ENCODE results near the gene IGSF23. TPM values are rescaled to one million over a fixed set of nuclear protein-coding genes. Genes with fewer than 3 reads are reported as not detected.

IGSF23 gene
- total and polyA plus RNA-seq, 2 experiments from 2014 or later: 0.63 TPM; not detected in 1

DNA sequence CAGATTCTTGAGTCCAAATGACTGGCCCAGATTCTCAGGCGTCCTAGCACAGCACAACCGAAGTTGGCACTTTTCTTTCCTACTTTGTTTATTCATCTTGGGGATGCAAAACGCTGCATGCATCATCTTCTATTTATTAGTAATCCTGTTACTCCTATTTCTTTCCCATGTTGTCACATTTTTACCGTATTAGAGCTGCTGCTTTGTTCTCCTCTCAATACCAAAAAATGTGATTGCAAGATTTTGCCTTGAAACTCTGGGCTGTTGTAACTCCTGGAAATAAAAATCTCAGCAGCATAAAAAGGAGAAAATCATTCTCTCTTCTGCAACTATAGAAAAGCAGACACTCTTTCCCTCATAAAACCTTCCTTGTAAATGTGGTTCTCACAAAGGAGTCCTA, 12.9 kb upstream of the IGSF23 start:
- Histone ChIP-seq H3K4me3 (no peak overlapping the region), H3K36me3 (ENCODE audit: low read depth) (no peaks in the 10 kb centered on the region), H3K9me3 (ENCODE audit: low read depth) (no peaks in the 10 kb centered on the region), H3K4me2 (ENCODE audit: unreplicated experiment) (no peak overlapping the region), H4K20me1 (ENCODE audit: insufficient read depth) (no peaks in the 10 kb centered on the region), H3K9me2 (ENCODE audit: insufficient read depth) (no peaks in the 10 kb centered on the region), H3K9ac (peak overlapping the region; percentile 37; the same call in 1 of the 2 replicates), H3K79me2 (ENCODE audit: insufficient read depth) (no peaks in the 10 kb centered on the region), H3K27ac (peak overlapping the region; percentile 61), H3K4me1 (ENCODE audit: insufficient read depth) (peaks cover 22% of the 10 kb centered on the region), H3F3A (ENCODE audit: insufficient read depth) (peaks cover 37% of the 10 kb centered on the region), H2AFZ (no peak overlapping the region), H3K27me3 (replicated peaks; ENCODE audit: insufficient read depth) (no peaks in the 10 kb centered on the region)
- TF ChIP-seq EZH2phosphoT487 (IDR thresholded peaks at IDR 0.05; ENCODE audit: insufficient read depth, low read depth) (no peak), EZH2 (IDR thresholded peaks at IDR 0.05; ENCODE audit: insufficient read depth, poor library complexity, severe bottlenecking) (no peak)
- 55 to 61% methylated on average over 4 of the region's 4 CpGs for WGBS, 2 experiments (ENCODE audit: low coverage in 1 of 2, low lambda C conversion rate in 2 of 2, missing lambda C conversion rate in 2 of 2)
- in situ Hi-C loops (cut with MboI): no loop called here
- DNase-seq: peak; percentile 57

DNA sequence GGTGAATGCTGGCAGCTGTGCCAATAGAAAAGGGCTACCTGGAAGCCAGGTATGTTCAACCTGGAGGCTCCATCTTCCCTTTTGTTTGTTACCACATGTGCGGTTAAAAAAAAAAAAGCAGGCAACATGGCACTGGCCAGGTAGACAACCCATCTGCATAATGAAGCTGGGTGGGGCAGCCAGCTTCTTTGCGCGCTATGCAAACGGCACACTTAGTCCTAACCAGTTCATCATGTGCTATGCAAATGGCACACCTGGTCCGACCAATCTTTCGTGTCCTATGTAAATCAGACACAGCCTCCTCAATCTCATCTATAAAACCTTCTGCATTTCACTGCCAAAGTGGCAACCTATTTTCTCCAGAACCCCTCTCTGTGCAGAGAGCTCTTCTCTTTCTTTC, 11.3 kb upstream of the IGSF23 start:
- Histone ChIP-seq H3K27ac (no peak overlapping the region), H2AFZ (no peak overlapping the region), H4K20me1 (ENCODE audit: insufficient read depth) (no peaks in the 10 kb centered on the region), H3F3A (ENCODE audit: insufficient read depth) (peaks cover 40% of the 10 kb centered on the region), H3K79me2 (ENCODE audit: insufficient read depth) (no peaks in the 10 kb centered on the region), H3K4me3 (no peak overlapping the region), H3K9ac (no peak overlapping the region), H3K36me3 (ENCODE audit: low read depth) (no peaks in the 10 kb centered on the region), H3K9me2 (ENCODE audit: insufficient read depth) (no peaks in the 10 kb centered on the region), H3K4me1 (ENCODE audit: insufficient read depth) (peaks cover 25% of the 10 kb centered on the region), H3K9me3 (ENCODE audit: low read depth) (no peaks in the 10 kb centered on the region), H3K4me2 (ENCODE audit: unreplicated experiment) (no peak overlapping the region), H3K27me3 (replicated peaks; ENCODE audit: insufficient read depth) (no peaks in the 10 kb centered on the region)
- WGBS, 2 experiments (ENCODE audit: low coverage in 1 of 2, low lambda C conversion rate in 2 of 2, missing lambda C conversion rate in 2 of 2): 84 to 92% methylated on average over 6 of the region's 6 CpGs
- TF ChIP-seq EZH2 (IDR thresholded peaks at IDR 0.05; ENCODE audit: insufficient read depth, poor library complexity, severe bottlenecking) (no peak), EZH2phosphoT487 (IDR thresholded peaks at IDR 0.05; ENCODE audit: insufficient read depth, low read depth) (no peak)
- DNase-seq: no peak
- in situ Hi-C loops (cut with MboI): no loop called here

DNA sequence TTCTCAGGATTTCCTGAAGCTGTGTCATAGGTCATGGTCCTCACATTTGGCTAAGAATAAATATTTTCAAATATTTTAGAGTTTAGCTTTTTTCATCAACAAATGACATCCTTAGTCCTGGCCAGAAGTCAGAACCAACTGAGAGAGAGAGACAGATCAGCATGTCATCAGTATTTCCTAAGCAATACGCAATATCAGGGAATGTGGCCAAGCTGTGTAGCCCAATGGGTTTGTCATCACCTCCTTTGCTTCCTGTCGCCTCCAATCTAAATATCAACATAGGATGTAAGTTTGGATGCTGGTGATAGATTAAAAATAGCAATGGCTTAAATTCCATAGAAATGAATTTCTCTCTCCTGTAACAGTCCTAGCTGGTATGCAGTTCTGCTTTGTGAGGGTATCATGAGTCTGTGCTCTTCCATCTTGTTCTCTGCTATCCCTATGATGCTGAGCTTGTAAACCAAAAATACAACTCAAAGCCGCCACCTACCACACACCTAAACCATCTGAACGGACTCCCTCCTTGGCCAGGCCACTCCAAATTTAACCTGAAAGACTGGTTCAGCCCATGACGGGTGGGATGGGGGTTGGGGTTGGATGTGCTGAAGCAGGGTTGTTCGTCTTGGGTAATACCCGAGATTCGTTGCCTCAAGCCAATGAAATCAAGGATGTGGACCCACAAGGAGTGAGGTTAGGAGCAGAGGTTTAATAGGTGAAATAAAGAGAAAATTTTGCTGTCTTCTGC, 10.0 kb upstream of the IGSF23 start:
- peak overlapping the region; percentile 45 for H3K4me2 ChIP-seq (ENCODE audit: unreplicated experiment)
- H3K36me3 ChIP-seq (ENCODE audit: low read depth): no peaks in the 10 kb centered on the region
- no peaks in the 10 kb centered on the region for H3K27me3 ChIP-seq (replicated peaks; ENCODE audit: insufficient read depth)
- TF ChIP-seq EZH2phosphoT487 (IDR thresholded peaks at IDR 0.05; ENCODE audit: insufficient read depth, low read depth) (peak; percentile 82; the same call in 1 of the 2 replicates), EZH2 (IDR thresholded peaks at IDR 0.05; ENCODE audit: insufficient read depth, poor library complexity, severe bottlenecking) (no peak)
- H3F3A ChIP-seq (ENCODE audit: insufficient read depth): peaks cover 52% of the 10 kb centered on the region
- H3K79me2 ChIP-seq (ENCODE audit: insufficient read depth): no peaks in the 10 kb centered on the region
- no peak overlapping the region for H3K4me3 ChIP-seq
- no peaks in the 10 kb centered on the region for H3K9me2 ChIP-seq (ENCODE audit: insufficient read depth)
- no peak overlapping the region for H2AFZ ChIP-seq
- no peak overlapping the region for H3K9ac ChIP-seq
- in situ Hi-C loops (cut with MboI): no loop called here
- no peaks in the 10 kb centered on the region for H4K20me1 ChIP-seq (ENCODE audit: insufficient read depth)
- WGBS, 2 experiments (ENCODE audit: low coverage in 1 of 2, low lambda C conversion rate in 2 of 2, missing lambda C conversion rate in 2 of 2): 54 to 55% methylated on average over 7 to 8 of the region's 8 CpGs
- H3K9me3 ChIP-seq (ENCODE audit: low read depth): no peaks in the 10 kb centered on the region
- peak; percentile 95 for DNase-seq
- peak overlapping the region; percentile 64 for H3K27ac ChIP-seq
- H3K4me1 ChIP-seq (ENCODE audit: insufficient read depth): peaks cover 38% of the 10 kb centered on the region

DNA sequence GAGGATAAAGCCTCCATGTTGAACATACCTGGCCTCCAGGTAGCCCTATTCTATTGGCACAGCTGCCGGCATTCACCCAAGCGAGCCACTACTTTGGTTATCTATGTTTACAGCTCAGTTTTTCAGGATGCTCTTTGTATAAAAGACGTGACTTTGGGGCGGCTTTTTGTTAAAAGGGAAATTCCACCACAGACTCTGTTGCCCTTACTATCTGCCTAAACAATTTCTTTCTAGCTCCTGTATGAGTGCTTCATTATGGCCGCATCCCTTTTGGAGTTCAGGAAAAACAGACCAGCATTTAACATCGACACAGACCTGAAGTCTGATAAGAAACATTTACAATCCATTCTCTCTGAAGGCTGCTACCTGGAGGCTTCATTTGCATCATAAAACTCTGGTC, 9.1 kb upstream of the IGSF23 start:
- no peaks in the 10 kb centered on the region for H3K27me3 ChIP-seq (replicated peaks; ENCODE audit: insufficient read depth)
- peaks cover 42% of the 10 kb centered on the region for H3K4me1 ChIP-seq (ENCODE audit: insufficient read depth)
- no peak overlapping the region for H3K9ac ChIP-seq

More for the DNA sequence above, 9.1 kb upstream of the IGSF23 start:
- TF ChIP-seq EZH2 (IDR thresholded peaks at IDR 0.05; ENCODE audit: insufficient read depth, poor library complexity, severe bottlenecking): no peak
- no peak for TF ChIP-seq EZH2phosphoT487 (IDR thresholded peaks at IDR 0.05; ENCODE audit: insufficient read depth, low read depth)
- Histone ChIP-seq H2AFZ (no peak overlapping the region), H3K4me3 (no peak overlapping the region), H3F3A (ENCODE audit: insufficient read depth) (peaks cover 52% of the 10 kb centered on the region), H3K9me3 (ENCODE audit: low read depth) (no peaks in the 10 kb centered on the region), H4K20me1 (ENCODE audit: insufficient read depth) (no peaks in the 10 kb centered on the region), H3K9me2 (ENCODE audit: insufficient read depth) (no peaks in the 10 kb centered on the region), H3K79me2 (ENCODE audit: insufficient read depth) (no peaks in the 10 kb centered on the region), H3K4me2 (ENCODE audit: unreplicated experiment) (no peak overlapping the region), H3K36me3 (ENCODE audit: low read depth) (no peaks in the 10 kb centered on the region), H3K27ac (no peak overlapping the region)
- in situ Hi-C loops (cut with MboI): no loop called here
- WGBS, 2 experiments (ENCODE audit: low coverage in 1 of 2, low lambda C conversion rate in 2 of 2, missing lambda C conversion rate in 2 of 2): 92% methylated on average over 6 of the region's 6 CpGs
- no peak for DNase-seq

Measured in GM23248 (cell line).